SIG-M5 (cell line): ENCODE results near the gene CCNY.

Experiments used
- DNase-seq: peaks from one replicate; lab custom pipeline; 2025; lab: John Stamatoyannopoulos, UW

The CCNY gene

GRCh38 chr10:35355971-35356724 lies 19.8 kb downstream of the CCNY start:
- no peak for DNase-seq

- DNase-seq = no peak
These were observed 20.4 kb downstream of the CCNY start for GRCh38 chr10:35356725-35357092.

- no peak for DNase-seq
These were observed 22.7 kb downstream of the CCNY start for GRCh38 chr10:35359056-35359455.

GRCh38 chr10:35359873-35360272 lies 23.6 kb downstream of the CCNY start:
- DNase-seq = no peak

- no peak for DNase-seq
These were observed 26.5 kb downstream of the CCNY start for GRCh38 chr10:35362701-35363350.

- DNase-seq = no peak
These were observed 27.3 kb downstream of the CCNY start for GRCh38 chr10:35363587-35363986.

GRCh38 chr10:35364808-35365207 lies 28.5 kb downstream of the CCNY start:
- no peak for DNase-seq

GRCh38 chr10:35365994-35366393 lies 29.7 kb downstream of the CCNY start:
- DNase-seq = no peak

- no peak for DNase-seq
These were observed 31.0 kb downstream of the CCNY start for GRCh38 chr10:35367107-35367859.

- no peak for DNase-seq
These were observed 31.7 kb downstream of the CCNY start for GRCh38 chr10:35367982-35368381.

GRCh38 chr10:35368485-35369048 lies 32.3 kb downstream of the CCNY start:
- no peak for DNase-seq

- DNase-seq = no peak
These were observed 32.8 kb downstream of the CCNY start for GRCh38 chr10:35369049-35369611.

- no peak for DNase-seq
These were observed 35.4 kb downstream of the CCNY start for GRCh38 chr10:35371731-35372130.

GRCh38 chr10:35372329-35372728 lies 36.0 kb downstream of the CCNY start:
- no peak for DNase-seq

- no peak for DNase-seq
These were observed 38.9 kb downstream of the CCNY start for GRCh38 chr10:35375091-35375765.

GRCh38 chr10:35377050-35377728 lies 40.9 kb downstream of the CCNY start:
- DNase-seq = no peak

GRCh38 chr10:35378541-35379210 lies 42.4 kb downstream of the CCNY start:
- DNase-seq = no peak

- DNase-seq = no peak
These were observed 43.2 kb downstream of the CCNY start for GRCh38 chr10:35379226-35380137.

- DNase-seq = no peak
These were observed 45.8 kb downstream of the CCNY start for GRCh38 chr10:35382096-35382495.
